ENCODE results near the gene DOCK1.

The DOCK1 gene

DNA sequence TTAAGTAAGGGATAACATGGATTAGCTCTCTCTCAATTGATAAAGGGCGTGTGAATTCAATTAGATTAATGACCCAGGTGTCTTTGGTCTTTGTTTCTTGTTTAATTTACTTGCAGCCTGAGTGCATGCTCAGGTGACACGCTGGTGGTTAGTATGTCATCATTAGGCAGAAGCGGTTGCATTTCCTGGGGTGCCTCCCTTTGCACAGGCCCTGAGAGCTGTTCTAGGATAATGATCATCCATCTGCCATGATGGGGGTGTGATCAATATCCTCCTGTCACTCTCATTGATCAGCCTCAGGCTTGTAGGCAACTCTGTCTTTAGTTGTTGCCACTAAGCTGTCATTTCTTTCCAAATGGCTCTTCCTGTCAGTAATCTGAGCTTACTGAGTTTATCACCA, 544.3 kb downstream of the DOCK1 start:
- no peak for DNase-seq

DNA sequence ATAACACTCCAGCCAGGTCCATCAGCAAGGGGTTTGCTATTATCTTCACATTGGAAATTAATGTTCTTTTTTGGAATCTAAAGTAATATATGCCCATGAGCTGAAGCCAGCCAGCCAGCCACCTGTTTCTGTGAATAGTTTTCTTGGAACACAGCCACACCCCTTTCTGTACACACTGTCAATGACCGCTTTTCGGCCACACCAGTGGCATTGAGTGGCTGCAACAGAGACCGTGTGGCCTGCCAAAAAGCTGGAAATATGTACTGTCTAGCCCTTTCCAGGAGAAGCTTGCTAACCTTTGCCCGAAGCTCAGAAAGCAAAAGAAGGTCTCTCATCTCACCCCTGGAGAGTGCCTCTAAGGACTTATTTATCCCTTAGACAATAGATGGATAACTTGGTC, 545.4 kb downstream of the DOCK1 start:
- DNase-seq: no peak

DNA sequence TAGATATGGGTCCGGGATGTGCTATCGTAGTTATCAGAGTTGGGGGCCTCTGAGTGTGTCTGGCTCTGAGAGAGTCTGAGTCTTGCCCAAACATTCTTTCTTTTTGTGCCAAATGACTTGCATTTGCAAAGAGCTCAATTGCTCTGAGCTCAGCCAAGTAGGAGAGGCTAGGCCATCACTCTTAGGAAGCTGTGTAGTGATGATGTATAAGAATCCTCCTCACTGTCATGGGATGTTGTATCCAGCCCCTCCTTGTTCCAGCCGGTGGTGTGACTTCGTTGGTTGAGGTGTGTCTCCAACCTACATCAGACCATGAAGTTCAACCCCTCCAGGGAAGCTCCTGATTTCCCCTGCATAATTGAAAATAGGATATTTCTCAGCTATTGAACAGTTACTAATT, 546.4 kb downstream of the DOCK1 start:
- no peak for DNase-seq

DNA sequence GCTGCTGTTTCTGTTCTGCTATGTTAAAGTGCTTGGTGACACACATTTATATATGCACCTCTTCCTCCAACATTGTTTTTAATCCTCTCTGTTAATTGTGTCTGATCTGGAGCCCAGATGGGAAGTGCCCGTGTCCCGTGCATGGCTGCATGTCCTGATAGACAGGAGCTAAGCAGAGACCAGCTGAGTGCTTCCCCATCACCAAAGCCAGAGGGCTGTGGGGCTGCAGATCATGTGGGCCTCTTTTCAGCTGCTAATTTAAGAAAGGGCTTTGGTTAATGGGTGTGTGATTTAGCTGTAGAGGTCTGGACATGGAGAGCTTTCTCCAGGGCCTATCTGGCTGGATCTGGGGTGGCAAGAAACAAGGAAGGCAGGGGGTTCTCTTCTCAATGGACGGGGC, 547.3 kb downstream of the DOCK1 start:
- no peak for DNase-seq

DNA sequence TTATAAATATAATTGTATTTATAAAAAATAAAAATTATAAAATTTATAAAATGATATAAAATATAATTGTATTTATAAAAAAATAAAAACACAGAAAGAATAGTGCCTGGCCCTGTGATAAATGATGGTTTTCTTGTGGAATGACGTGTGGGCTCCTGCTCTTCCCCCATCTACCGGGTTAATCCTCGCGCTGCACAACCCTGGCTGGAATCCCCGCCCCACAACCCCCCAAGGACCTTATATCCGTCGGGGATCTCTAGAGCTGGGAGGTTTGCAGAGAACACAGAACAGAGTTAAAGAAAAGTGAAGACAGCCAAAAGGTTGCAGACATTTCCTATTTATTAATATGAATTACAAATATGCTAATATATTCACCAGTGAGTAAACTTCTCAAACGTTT, 548.5 kb downstream of the DOCK1 start:
- no peak for DNase-seq

DNA sequence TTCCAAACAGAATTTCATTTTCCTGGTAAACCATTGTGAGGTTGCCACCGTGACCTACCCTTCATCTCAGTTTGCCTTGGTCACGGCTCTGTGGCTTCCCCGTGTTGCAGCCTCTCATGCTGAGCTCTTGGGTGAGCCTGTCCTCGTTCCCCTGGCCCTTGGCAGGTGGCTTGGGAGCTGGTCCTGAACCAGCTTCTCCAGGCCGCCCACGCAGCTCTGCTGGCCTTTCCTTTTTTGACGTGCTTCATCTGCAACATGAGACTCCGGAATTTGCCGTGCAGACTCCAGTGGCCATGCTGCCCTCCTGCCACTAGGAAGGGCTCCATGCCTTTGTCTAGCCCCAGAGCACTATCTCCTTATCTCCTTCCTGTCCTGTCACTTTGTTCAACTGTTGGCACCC, 550.9 kb downstream of the DOCK1 start:
- no peak for DNase-seq

DNA sequence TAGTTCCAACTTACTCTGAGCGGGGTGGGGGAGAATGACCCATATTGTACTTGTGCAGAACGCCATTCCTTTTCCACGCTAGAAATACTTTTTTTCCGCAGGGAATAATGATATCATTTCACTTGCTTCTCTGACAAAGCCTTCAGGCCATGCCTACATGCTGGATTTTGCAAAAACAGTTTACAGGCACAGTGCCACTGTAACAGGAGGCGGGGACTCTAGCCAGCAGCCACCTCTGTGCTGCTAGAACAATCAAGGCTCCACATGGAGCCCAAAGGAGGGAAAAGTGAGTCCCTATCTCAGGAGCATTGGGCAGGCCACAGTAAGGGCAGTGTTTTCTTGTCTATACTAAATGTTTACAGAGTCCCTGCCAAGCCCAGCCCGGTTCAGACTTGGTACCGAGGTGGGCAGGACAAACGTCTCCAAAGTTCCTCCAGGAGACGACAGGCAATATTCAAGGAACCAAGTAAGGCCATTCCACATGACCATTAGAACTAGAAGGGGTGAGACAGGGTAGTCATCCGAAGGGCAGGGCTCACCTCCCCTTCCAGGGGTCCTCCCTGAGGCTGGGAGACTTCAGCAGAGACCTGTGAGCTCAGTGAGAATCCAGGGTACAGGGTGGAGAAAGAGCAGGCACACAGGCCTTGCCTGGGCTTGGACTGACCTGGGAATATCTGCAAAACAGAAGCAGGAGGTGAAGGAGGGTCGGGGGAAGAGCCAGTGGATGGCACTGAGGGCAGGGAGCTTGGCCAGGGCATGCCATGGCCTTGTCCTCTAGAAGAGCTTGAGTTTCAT, 553.0 kb downstream of the DOCK1 start:
- DNase-seq: no peak

DNA sequence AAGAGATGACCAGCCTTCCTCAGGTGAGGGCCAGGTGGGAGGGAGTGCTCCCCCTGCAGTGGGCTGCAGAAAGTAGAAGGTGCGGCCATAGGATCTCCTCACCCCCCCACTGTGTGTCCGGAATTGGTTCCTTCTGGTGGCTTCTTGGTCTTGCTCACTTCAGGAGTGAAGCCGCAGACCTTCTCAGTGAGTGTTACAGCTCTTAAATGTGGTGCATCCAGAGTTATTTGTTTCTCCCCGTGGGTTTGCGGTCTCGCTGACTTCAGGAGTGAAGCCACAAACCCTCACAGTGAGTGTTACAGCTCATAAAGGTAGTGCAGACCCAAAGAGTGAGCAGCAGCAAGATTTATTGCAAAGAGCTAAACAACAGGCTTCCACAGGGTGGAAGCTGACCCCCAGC, 553.6 kb downstream of the DOCK1 start:
- DNase-seq: no peak

DNA sequence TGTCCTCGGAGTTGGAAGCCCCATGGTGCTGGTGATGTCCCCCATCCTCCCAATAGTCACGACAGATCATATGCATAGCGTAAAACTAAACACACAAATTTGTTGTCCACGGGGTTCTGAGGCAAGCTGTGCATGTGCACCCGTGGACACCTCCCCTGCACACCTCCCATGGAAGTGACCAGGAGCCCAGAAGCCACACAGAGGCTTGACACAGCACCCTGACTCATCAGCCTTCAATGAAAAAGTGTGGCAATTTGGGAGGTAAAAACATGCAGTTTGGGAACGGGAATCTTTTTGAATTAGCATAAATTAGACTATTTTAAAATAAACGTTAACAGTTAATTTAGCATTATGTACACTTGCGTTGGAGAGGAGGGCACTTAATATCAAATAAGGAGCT, 554.7 kb downstream of the DOCK1 start:
- DNase-seq: no peak

DNA sequence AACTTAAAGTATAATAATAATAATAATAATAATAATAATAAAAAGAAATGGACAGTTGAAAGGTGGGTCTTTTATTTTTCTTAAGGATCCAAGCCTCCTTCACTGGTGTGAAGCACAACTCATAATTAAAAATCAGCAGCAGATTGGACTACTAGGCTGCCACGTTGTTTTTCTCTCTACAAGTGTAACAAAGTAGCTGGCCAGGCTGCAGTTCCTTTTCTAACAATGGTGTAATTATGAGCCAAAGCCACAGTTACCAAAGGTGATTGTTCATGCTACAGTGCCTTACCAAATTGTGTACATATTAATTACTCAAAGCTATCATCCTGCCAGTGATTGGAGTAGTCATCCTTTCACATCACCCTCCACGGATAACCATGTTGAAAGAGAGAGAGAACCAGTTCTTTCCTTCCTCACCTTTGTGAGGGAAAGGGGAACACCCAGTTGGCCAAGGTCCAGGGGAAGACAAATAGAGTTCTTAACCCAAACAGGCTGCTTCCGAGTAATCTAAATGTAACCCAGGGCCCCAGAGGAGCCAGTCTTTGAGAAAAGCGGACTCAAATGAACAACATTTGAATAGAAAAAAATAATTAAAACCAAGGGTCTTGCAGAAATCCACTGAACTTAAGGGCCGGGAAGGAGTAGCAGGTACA, 557.5 kb downstream of the DOCK1 start:
- no peak for DNase-seq

DNA sequence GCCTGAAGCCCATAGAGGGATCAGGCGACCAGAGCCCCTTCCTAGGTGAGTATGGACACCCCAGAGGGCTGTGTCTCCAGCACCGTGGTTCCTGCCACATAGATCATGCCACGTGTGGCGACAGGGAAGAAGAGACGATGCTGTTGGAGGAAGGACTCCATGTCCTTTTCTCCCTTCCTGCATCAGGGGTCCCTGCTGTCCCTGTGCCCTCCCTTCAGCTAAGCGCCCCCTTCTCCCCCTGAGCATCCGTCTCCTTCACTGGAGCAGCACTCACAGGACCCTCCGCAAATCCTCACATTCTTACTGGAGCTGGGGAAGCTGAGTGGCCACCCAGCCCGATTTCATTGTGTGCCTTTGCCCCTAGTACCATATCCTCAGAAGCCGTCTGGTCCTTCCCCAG, 558.3 kb downstream of the DOCK1 start:
- no peak for DNase-seq

DNA sequence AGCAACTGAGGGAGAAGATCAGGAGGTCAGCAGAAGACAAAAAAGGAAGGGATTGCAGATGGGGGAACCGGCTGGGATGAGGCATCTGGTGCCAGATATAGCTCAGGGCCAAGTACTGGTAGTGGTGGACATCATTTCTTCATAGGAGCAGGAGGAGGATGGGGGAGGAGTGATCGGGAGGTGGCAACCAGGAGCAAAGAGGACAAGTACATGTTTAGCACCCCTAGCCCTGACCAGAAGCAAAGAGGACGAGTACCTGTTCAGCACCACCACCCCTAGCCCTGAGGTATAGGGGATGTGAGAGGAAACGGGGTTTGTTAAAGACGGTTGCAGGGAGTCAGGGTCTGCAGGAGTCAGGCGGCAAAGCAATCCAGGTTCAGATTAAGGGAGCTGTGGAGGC, 559.3 kb downstream of the DOCK1 start:
- no peak for DNase-seq

DNA sequence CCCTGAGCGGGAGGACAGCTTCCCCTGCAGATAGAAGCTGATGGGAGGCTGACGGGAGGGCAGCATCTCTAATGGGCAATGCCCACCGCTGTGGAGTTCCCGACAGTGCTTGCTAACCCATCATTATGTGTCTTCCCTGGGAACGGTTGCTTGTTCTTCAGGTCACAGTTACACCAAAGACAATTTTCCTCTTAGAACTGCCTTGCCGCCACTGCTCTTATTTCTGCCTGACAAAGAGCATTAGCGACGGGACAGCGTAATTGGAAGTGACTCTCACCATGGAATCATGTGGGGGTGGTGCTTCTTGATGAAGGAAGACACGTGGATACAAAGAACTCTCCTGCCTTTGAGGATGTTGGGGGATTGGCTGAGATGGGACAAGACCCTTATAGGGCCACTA, 562.6 kb downstream of the DOCK1 start:
- no peak for DNase-seq

DNA sequence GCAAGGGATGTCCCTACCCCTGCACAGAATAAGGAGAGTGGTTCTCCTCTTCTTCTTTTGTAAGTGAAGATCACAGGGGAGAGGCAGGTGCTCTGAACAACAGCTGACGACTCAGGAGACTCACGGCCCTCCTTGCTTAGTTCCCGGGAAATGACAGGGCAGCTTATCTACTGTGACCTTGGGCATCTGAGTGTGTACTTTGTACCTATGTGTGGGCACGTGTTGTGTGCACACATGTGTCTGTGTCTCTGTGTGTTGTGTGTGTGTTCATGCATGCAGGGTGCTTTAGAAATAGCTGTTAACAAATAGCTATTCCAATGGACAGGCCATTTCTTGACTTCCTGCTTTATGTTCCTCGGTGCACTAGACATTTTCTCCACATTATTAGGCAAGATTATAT, 563.4 kb downstream of the DOCK1 start:
- DNase-seq: no peak

DNA sequence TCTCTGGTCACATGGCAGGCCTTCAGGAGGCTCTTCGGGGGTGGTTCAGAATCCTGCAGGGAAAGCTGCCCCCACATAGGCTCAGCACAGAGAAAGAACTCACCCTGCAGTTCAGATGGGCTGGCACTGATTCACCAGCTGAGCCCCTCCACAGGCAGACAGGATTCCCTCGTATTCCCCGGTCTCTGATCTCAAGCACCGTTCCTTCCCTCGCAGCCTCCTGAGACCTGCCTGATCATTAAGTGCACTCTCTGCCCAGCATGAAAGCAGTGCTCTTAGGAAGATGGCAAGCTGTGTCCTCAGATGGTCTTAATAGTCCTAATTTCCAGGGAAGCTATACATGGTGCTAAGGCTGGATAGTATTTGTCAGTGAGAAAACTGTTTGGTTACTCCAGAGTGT, 565.7 kb downstream of the DOCK1 start:
- no peak for DNase-seq

DNA sequence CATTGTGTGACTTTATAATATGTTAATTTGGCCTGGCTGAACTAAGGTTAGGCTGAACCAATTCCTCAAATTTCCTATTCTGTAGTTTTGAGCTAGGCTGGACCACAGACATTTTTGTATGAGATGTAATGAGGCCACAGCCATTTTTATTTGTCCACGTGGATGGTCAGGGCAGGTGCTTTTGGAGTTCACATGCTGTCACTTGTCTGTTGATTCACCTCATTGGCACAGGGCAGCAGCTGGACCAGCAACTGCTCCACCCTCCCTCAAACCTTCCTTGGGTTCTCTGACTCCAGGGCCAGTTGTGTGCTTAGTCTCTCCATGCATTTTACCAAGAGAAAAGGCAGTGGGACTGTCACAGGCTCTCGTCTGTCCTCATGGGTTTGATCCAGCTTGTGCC, 567.7 kb downstream of the DOCK1 start:
- DNase-seq: no peak

DNA sequence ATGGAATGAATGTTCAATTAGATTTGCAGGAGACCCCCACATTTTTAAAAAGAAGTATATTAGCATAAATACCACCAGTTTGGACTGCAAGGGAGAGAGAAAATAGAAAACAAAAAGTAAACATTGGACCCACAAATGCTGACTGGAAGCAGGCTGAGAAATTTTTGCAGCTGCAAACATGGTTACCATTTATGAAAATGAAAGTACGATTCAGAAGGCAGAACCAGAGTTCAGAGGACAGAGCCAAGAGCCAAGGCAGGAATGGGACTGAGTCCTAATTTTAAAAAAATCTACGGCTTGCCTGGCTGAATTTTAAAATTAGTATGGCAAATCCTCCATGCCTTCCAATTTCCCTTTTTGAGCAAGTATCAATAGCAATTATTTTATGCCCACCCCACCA, 569.3 kb downstream of the DOCK1 start:
- DNase-seq: no peak

DNA sequence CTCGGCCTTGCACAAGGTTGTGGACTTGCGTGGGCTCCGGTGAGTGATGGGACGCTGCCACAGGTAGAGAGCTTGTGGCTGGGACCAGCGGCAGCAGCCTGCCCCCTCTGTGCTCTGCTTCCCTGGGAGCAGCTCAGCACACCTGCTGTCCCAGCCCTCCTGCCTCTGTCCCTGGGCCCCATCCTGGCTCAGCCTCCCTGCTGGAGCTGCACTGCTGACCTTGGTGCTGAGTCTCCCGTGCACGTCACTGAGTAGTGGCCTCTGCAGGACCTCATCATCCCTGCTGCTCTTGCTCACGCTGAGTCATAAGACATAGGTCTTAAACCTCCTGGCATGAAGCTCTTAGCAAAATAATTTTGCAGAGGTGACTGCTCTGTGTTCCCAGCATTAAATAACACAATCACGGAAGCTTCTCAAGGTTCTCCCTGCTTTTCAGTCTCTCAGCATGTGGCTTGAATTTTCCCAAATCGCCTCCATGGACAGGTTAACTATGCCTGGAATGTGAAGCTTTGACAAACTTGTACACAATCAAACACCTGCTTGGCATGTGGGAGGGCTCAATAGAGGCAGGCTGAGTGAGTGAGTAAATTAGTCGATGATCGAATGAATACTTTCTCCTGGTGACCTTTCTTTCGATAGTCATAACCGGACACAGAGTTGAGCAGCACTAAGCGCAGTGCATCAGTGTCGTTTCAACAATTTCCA, 580.1 kb downstream of the DOCK1 start:
- no peak for DNase-seq

DNA sequence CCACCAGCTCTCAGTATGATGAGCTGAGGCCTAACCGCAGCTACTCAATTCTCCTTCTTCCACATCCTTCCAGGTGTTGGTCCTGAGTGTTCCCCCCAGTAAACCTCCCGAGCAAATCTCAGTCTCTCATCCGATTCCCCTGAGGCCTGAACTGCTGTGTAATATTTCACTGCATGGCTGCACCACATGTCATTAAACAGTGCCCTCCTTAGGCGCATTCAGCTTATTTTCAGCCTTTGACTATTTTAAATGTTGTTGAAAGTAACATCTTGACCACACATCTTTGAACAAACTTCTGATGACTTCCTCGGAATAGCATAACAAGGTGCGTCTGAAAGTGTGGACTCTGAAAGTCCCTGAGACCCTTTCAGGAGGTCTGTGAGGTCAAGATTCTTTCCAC, 581.1 kb downstream of the DOCK1 start:
- no peak for DNase-seq

DNA sequence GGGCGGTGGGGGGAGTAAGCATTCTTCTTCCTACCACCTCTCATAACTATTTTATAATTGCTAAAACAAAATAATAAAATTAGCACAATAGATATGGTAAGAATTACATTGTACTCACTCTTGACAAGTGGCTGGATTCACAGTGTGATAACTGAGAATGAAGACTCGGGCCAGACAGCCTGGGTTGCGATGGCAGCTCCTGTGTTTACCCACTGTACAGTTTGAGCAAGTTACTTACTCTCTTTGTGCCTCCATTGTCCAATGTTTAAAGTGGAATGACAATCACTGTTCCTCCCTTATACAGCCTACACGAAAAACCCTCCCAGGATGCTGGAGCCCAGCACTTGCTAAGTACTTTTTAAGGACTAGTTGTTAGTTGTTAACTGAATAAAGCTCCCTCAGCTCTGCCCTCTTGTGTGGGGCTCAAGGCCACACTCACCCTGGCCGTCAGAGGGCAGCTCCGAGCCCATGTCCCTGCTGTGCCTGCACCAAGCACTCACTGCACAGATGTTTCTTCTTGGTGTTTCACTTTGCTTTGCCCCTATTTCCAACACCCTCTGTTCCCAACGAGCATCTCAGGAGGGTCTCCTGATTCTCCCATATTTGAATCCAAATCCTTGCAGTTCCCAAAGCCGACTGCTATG, 587.5 kb downstream of the DOCK1 start:
- no peak for DNase-seq

DNA sequence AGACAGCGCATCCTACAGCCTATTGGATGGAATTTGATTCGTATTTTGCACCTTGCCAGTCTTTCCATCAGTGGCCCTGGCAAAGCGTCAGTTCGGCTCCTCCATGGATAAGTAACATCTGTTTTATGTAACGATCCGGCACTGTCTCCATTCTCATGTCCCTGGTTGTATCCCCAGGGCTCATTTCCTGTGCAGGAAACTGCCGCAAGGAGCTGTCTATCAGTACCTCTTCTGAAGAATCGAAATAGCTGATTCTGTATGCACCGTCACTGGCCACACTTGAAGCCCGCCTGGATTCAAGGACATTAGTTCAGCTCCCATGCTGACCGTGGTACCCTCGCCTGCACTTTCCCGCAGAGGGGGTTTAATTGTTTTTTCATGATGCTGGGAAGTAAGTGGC, 590.8 kb downstream of the DOCK1 start:
- no peak for DNase-seq

DNA sequence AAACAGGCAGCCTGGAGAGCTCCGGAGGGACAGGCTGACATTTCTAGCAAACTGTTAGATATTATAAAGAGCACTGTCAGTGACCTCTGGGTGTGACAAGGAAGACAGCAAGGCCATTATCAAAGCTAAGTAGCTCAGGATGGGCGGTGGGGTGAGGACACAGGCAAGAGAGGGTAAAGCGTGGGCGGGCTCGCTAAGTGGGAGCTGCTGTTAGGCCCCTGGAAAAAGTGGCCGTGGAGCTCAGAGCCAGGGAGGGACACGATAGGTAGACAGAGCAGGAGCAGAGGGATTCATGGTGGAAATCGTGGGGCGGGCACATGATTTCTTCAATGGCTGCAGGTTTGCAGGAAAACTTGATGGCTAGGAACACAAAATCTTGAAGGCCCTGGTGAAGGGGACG, 592.5 kb downstream of the DOCK1 start:
- DNase-seq: no peak

DNA sequence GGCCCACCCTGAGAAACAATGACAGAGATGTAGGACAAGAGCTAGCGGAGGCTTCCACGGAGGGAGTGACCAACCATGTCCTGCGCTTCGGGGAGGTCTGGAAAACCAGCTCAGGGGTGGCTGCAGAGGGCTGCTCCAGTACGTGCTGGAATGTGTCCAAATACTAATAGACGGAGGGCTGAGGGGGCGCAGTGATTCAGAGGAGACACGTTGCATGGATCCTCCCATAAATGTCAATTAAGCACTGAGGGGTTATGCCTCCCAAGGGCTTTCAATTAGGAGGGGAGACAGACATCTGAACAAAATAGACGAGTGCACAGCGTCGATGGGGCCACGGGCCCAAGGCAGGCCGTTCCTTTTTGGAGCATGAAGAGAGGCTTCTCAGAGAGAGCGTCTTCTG, 592.9 kb downstream of the DOCK1 start:
- DNase-seq: no peak

DNA sequence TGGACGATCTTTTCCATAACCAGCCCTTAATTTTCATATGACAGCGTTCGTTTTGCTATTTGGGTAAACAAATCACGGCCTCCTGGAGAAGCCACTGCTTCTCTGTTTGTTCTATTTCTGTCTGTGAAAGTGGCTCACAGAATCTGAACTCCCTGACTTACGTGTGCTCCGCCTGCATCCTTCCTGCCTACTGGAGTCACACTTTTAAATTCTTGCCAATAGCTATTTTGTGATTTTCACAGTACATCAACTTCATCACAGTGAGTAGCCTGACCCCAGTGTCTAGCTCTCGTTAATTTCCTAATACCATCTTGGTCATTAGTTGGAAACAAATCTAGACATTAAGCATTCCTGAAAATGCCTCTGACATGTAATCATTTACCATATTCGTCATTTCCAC, 594.9 kb downstream of the DOCK1 start:
- DNase-seq: no peak
